Uterus (tissue), 4 donors: Measurements from ENCODE around the gene RHOBTB1. TPM values are rescaled to one million over a fixed set of nuclear protein-coding genes. Genes with fewer than 3 reads are reported as not detected.

Experiments
- DNase-seq, 2 donors: peaks; one replicate each; pipeline ENCODE4 v3.0.0-alpha.2; 2019 to 2020
- H3K27ac ChIP-seq, 2 donors: fragments of 200-600 bp; sonication (generic); 1 replicate in 1 of 2; 2 replicates in 1 of 2; pipeline ENCODE4 v1.5.1; 2016 to 2018
- H3K27me3 ChIP-seq, 2 donors: fragments of 200-600 bp; sonication (generic); one replicate each; pipeline ENCODE4 v1.5.1; 2018 to 2019; ENCODE audit warnings: control low read depth in 1 of 2
- H3K36me3 ChIP-seq, 2 donors: fragments of 200-600 bp; sonication (generic); one replicate each; pipeline ENCODE4 v1.5.1; 2019; ENCODE audit warnings: control low read depth in 1 of 2
- H3K4me1 ChIP-seq, 2 donors: fragments of 200-600 bp; sonication (generic); one replicate each; pipeline ENCODE4 v1.5.1; 2018 to 2019; ENCODE audit warnings: control low read depth in 1 of 2
- H3K4me3 ChIP-seq, 2 donors: fragments of 200-600 bp; sonication (generic); 1 replicate in 1 of 2; 2 replicates in 1 of 2; pipeline ENCODE4 v1.5.1; 2018 to 2019; ENCODE audit warnings: mild to moderate bottlenecking in 1 of 2
- H3K9me3 ChIP-seq, 2 donors: fragments of 200-600 bp; sonication (generic); one replicate each; pipeline ENCODE4 v1.5.1; 2019; ENCODE audit warnings: control low read depth in 1 of 2
- POLR2A ChIP-seq, 2 donors: fragments of 450-650 bp; IDR thresholded peaks; one replicate each; pipeline ENCODE4 v1.6.1; 2016; ENCODE audit warnings: antibody characterized with exemption in 2 of 2, mild to moderate bottlenecking in 1 of 2, moderate library complexity in 1 of 2
- intact Hi-C: fragments of 100-400 bp; cut with DNase I; formaldehyde crosslinking; loops from one replicate; pipeline ENCODE4 v1.15.1; 2023; ENCODE audit warnings: low total_unique reads
- total RNA-seq, 4 donors: library from RNA; depleted of rRNA in 3 of 4; stranded (reverse); fragments of >200 nt in 3 of 4; gene quantifications; one replicate each; pipeline versions ENCODE4 v1.1.0 to v1.2.4, GENCODE V29; 2014 to 2023
- TF ChIP-seq, protein P1 (sequence below), 4 experiments: fragments of 200-600 bp in 2 of 4; fragments of 450-650 bp in 2 of 4; sonication (generic) in 2 of 4; IDR thresholded peaks; one replicate each; pipeline ENCODE4 v1.5.1; 2016 to 2019; ENCODE audit warnings: antibody characterized with exemption in 4 of 4, mild to moderate bottlenecking in 2 of 4, moderate library complexity in 1 of 4
- donor health status: DM: yes; HTN: yes; CAD: no.

RHOBTB1 gene
- total RNA-seq, 4 donors from 2014 or later = 6.9 to 67.5 (median 13.8) TPM

DNA sequence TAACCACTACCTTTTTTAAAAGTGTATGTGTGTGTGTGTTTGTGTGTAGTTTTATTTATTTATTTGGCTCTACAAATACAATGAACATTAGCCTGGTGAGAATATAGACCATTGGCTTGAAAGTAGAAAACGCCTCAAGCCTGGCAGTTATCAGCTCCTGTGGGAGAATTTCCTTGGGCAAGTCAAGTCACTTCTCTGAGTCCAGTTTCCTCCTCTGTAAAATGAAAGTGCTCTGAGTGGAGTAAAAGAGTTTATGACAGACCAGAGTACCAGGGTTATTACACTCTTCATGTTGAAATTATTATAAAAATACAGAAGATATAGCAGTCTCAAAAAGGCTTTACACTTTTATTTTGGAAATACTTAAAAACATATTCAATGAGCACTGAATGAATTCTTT, 10.1 kb upstream of the RHOBTB1 start:
- no peaks in the 10 kb centered on the region for H3K9me3 ChIP-seq
- H3K4me3 ChIP-seq = no peak overlapping the region
- intact Hi-C loops = no loop called here
- no peaks in the 10 kb centered on the region for H3K36me3 ChIP-seq
- TF ChIP-seq, protein P1, sequence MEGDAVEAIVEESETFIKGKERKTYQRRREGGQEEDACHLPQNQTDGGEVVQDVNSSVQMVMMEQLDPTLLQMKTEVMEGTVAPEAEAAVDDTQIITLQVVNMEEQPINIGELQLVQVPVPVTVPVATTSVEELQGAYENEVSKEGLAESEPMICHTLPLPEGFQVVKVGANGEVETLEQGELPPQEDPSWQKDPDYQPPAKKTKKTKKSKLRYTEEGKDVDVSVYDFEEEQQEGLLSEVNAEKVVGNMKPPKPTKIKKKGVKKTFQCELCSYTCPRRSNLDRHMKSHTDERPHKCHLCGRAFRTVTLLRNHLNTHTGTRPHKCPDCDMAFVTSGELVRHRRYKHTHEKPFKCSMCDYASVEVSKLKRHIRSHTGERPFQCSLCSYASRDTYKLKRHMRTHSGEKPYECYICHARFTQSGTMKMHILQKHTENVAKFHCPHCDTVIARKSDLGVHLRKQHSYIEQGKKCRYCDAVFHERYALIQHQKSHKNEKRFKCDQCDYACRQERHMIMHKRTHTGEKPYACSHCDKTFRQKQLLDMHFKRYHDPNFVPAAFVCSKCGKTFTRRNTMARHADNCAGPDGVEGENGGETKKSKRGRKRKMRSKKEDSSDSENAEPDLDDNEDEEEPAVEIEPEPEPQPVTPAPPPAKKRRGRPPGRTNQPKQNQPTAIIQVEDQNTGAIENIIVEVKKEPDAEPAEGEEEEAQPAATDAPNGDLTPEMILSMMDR (IDR thresholded peaks at IDR 0.05) = no peak
- no peak for TF ChIP-seq POLR2A (IDR thresholded peaks at IDR 0.05)
- DNase-seq = no peak
- no peaks in the 10 kb centered on the region for H3K27me3 ChIP-seq
- no peak overlapping the region for H3K27ac ChIP-seq
- H3K4me1 ChIP-seq = no peaks in the 10 kb centered on the region

DNA sequence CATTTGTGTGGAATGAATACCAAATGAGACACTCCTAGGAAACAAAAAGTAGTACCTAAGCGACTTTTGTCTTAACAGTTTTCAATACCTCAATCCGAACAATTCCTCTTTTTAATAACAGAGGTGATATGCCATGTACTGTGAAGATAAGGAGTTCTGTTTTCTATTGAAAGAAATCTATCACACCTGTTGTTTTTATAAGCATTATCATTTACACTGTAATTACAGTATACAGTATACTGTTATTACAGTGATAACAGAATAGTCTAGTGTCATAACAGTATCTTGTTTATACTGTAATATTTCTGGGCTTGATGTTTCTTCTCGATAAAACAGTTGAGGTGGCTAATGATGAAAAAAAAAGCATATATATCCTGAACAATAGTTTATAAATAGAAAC, 9.4 kb upstream of the RHOBTB1 start:
- no peak overlapping the region for H3K4me3 ChIP-seq
- H3K27me3 ChIP-seq = no peaks in the 10 kb centered on the region
- H3K27ac ChIP-seq = no peak overlapping the region
- H3K9me3 ChIP-seq = no peaks in the 10 kb centered on the region
- TF ChIP-seq POLR2A (IDR thresholded peaks at IDR 0.05) = no peak
- TF ChIP-seq, protein P1 (IDR thresholded peaks at IDR 0.05) = no peak
- no peaks in the 10 kb centered on the region for H3K4me1 ChIP-seq
- H3K36me3 ChIP-seq = no peaks in the 10 kb centered on the region
- DNase-seq = no peak
- intact Hi-C loops = no loop called here

DNA sequence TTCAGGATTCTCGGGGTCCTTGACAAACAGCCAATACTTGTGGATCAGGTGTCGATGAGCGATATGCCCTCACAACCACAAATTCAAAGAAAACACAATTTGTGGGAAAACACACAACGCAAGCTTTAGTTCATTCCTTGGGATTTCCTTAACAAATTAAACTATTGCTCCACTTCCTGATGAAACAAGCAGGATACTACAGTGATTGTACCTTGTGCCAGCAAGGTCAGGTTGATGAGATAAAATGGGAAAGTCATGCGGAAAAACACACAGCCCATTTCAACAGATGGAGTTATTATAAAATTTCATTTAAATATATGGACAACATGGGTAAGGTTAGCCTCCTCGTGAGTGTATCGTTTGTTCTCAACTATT, 8.8 kb upstream of the RHOBTB1 start:
- intact Hi-C loops = no loop called here
- no peak overlapping the region for H3K27ac ChIP-seq
- H3K9me3 ChIP-seq = no peaks in the 10 kb centered on the region
- no peaks in the 10 kb centered on the region for H3K4me1 ChIP-seq
- no peak for TF ChIP-seq POLR2A (IDR thresholded peaks at IDR 0.05)
- TF ChIP-seq, protein P1 (IDR thresholded peaks at IDR 0.05) = no peak
- H3K4me3 ChIP-seq = no peak overlapping the region
- DNase-seq = no peak
- no peaks in the 10 kb centered on the region for H3K27me3 ChIP-seq
- H3K36me3 ChIP-seq = no peaks in the 10 kb centered on the region

DNA sequence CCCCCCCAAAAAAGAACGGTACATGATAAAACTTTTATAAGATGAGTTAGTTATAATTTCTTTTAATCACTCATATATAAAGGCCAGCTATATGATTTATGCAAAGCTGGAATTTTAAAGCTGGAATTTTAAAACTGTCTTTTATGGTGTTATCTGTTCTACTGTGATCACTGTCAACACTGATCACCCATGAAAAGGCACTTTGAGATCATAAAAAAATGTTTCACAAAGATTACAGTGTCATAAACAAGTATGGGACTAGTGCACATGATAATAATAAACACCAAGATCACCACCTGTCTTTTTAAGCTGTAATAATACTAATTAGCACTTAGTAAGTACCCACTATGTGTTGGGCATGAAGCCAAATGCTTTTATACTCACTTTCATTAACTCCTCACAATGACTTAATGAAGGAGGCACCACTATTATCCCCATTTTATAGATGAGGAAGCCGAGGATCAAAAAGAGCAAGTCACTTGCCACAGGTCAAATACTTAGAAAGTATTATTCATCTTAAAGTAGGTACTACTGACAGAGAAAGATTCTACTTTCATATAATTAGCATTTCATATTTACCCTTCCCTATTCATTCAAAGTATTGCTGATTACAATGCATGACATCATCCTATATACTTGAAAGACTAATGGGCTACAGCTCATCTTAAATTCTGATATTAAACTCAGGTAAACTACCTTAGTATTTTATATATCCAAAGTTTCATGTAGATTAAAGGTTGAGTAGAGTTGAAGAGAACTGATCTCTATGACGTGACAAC, 8.3 kb upstream of the RHOBTB1 start:
- TF ChIP-seq, protein P1 (IDR thresholded peaks at IDR 0.05) = no peak
- TF ChIP-seq POLR2A (IDR thresholded peaks at IDR 0.05) = no peak
- H3K36me3 ChIP-seq = no peaks in the 10 kb centered on the region
- no peaks in the 10 kb centered on the region for H3K4me1 ChIP-seq
- no peak overlapping the region for H3K4me3 ChIP-seq
- H3K27ac ChIP-seq = no peak overlapping the region
- DNase-seq = no peak
- no peaks in the 10 kb centered on the region for H3K9me3 ChIP-seq
- H3K27me3 ChIP-seq = no peaks in the 10 kb centered on the region
- intact Hi-C loops = no loop called here

DNA sequence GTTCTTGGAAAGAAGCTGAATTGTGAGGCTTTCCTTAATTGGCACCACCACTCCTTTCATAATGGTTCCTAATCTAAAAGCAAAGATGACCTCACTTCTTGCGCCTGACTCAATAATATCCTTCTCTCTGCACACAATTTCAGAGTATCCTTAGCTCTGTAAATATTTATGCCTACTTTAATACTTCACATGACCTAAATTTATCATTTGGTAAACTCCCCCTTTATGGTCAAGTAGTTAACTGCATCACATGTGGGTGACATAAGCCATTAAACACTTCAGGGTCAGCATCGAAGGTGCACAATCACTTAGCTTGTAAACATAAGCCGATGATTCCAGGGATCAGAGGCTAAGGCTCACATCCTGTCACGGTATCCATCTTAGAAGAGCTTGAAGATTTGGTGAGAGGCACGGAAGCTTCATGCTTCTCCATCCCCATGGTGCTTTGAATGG, 7.3 kb upstream of the RHOBTB1 start:
- no peak overlapping the region for H3K4me3 ChIP-seq
- no peaks in the 10 kb centered on the region for H3K4me1 ChIP-seq
- no peak for TF ChIP-seq POLR2A (IDR thresholded peaks at IDR 0.05)
- TF ChIP-seq, protein P1 (IDR thresholded peaks at IDR 0.05) = no peak
- no peaks in the 10 kb centered on the region for H3K27me3 ChIP-seq
- H3K27ac ChIP-seq = no peak overlapping the region
- H3K36me3 ChIP-seq = no peaks in the 10 kb centered on the region
- intact Hi-C loops = no loop called here
- no peaks in the 10 kb centered on the region for H3K9me3 ChIP-seq
- DNase-seq = no peak
